Measurements from ENCODE around the gene OTUD5.

DNA sequence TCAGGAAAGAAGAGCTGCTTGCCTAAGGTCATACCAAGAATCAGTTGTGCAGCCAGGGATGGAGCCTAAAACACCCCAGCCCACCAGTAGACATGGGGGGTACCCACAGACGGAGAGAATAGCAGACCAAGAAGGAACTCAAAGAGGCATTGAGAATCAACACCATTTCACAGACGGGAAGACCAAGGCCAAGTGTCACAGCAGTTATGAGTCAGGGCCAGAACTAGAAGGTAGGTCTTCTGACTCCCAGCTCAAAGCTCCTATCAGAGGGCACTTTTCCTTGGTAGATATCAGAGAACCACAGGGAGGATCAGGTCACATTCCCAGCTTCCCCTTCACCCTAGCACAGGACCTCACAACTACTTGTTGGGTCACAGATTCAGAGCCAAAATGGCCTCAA lies 14.5 kb downstream of the OTUD5 start:
- TF ChIP-seq TCF7L2 (IDR thresholded peaks at IDR 0.05; ENCODE audit: borderline replicate concordance, low read depth, low read length) (no peak), ZNF174 (tag by site-specific recombination; IDR thresholded peaks at IDR 0.05) (no peak), REPIN1 (tag by site-specific recombination; IDR thresholded peaks at IDR 0.05; ENCODE audit: low read depth) (no peak), PATZ1 (tag by site-specific recombination; IDR thresholded peaks at IDR 0.05) (no peak), SALL2 (tag by site-specific recombination; IDR thresholded peaks at IDR 0.05; ENCODE audit: borderline replicate concordance) (no peak), ZNF560 (tag by site-specific recombination; IDR thresholded peaks at IDR 0.05; ENCODE audit: borderline replicate concordance) (no peak)
